Measurements from ENCODE around the gene ZBTB6. TPM values are rescaled to one million over a fixed set of nuclear protein-coding genes. Genes with fewer than 3 reads are reported as not detected.

The ZBTB6 gene
- total and polyA plus RNA-seq, 2 of the 13 experiments (the other 11 are each of a cell fraction or from before 2014, with no cell fraction given): 3.7 to 7.1 TPM

- TF ChIP-seq, protein P1, sequence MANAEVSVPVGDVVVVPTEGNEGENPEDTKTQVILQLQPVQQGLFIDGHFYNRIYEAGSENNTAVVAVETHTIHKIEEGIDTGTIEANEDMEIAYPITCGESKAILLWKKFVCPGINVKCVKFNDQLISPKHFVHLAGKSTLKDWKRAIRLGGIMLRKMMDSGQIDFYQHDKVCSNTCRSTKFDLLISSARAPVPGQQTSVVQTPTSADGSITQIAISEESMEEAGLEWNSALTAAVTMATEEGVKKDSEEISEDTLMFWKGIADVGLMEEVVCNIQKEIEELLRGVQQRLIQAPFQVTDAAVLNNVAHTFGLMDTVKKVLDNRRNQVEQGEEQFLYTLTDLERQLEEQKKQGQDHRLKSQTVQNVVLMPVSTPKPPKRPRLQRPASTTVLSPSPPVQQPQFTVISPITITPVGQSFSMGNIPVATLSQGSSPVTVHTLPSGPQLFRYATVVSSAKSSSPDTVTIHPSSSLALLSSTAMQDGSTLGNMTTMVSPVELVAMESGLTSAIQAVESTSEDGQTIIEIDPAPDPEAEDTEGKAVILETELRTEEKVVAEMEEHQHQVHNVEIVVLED (CRISPR knock-in tag; IDR thresholded peaks at IDR 0.05; ENCODE audit: borderline replicate concordance): peak; percentile 49; the same call in 1 of the 2 replicates
- no peak for TF ChIP-seq ZNF235 (CRISPR knock-in tag; IDR thresholded peaks at IDR 0.05; ENCODE audit: borderline replicate concordance)
- TF ChIP-seq ZMYM3 (CRISPR knock-in tag; IDR thresholded peaks at IDR 0.05): peak; percentile 63; the same call in 1 of the 2 replicates
- TF ChIP-seq ZSCAN31 (CRISPR knock-in tag; IDR thresholded peaks at IDR 0.05; ENCODE audit: low read depth): no peak
- TF ChIP-seq, protein P2, sequence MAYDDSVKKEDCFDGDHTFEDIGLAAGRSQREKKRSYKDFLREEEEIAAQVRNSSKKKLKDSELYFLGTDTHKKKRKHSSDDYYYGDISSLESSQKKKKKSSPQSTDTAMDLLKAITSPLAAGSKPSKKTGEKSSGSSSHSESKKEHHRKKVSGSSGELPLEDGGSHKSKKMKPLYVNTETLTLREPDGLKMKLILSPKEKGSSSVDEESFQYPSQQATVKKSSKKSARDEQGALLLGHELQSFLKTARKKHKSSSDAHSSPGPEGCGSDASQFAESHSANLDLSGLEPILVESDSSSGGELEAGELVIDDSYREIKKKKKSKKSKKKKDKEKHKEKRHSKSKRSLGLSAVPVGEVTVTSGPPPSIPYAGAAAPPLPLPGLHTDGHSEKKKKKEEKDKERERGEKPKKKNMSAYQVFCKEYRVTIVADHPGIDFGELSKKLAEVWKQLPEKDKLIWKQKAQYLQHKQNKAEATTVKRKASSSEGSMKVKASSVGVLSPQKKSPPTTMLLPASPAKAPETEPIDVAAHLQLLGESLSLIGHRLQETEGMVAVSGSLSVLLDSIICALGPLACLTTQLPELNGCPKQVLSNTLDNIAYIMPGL (CRISPR knock-in tag; IDR thresholded peaks at IDR 0.05; ENCODE audit: borderline replicate concordance in 1 of 2, low read depth in 1 of 2): peak in 1 of 2 experiments; percentile 67; a peak in 1 of 4 replicates
- TF ChIP-seq ZKSCAN1 (IDR thresholded peaks at IDR 0.05; ENCODE audit: low read length): no peak
- no peak for TF ChIP-seq ZNF713 (CRISPR knock-in tag; IDR thresholded peaks at IDR 0.05)
- no peak for TF ChIP-seq PRMT3 (CRISPR knock-in tag; IDR thresholded peaks at IDR 0.05; ENCODE audit: borderline replicate concordance, low read depth)
- TF ChIP-seq ARNT (IDR thresholded peaks at IDR 0.05): no peak
- TF ChIP-seq STAG1 (CRISPR knock-in tag; IDR thresholded peaks at IDR 0.05): no peak; the same call in 1 of the 2 replicates
- no peak for TF ChIP-seq AGO1 (IDR thresholded peaks at IDR 0.05; ENCODE audit: low read depth, low read length, poor library complexity, severe bottlenecking)
- TF ChIP-seq ZNF792 (CRISPR knock-in tag; IDR thresholded peaks at IDR 0.05): 0 out of 2 replicates have a peak, but pooled peaks have one; percentile 60
- TF ChIP-seq, protein P3, sequence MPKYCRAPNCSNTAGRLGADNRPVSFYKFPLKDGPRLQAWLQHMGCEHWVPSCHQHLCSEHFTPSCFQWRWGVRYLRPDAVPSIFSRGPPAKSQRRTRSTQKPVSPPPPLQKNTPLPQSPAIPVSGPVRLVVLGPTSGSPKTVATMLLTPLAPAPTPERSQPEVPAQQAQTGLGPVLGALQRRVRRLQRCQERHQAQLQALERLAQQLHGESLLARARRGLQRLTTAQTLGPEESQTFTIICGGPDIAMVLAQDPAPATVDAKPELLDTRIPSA (CRISPR knock-in tag; IDR thresholded peaks at IDR 0.05; ENCODE audit: borderline replicate concordance): no peak
- no peak for TF ChIP-seq ZNF180 (CRISPR knock-in tag; IDR thresholded peaks at IDR 0.05; ENCODE audit: borderline replicate concordance, low read depth)
- TF ChIP-seq, protein P4, sequence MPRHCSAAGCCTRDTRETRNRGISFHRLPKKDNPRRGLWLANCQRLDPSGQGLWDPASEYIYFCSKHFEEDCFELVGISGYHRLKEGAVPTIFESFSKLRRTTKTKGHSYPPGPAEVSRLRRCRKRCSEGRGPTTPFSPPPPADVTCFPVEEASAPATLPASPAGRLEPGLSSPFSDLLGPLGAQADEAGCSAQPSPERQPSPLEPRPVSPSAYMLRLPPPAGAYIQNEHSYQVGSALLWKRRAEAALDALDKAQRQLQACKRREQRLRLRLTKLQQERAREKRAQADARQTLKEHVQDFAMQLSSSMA (CRISPR knock-in tag; IDR thresholded peaks at IDR 0.05): no peak
- TF ChIP-seq ZNF780A (CRISPR knock-in tag; IDR thresholded peaks at IDR 0.05): peak; percentile 67; the same call in 1 of the 2 replicates
- TF ChIP-seq ZNF772 (CRISPR knock-in tag; IDR thresholded peaks at IDR 0.05): peak; percentile 36; the same call in 1 of the 2 replicates
- no peak for TF ChIP-seq ZNF790 (CRISPR knock-in tag; IDR thresholded peaks at IDR 0.05; ENCODE audit: borderline replicate concordance)
- TF ChIP-seq ZMAT5 (CRISPR knock-in tag; IDR thresholded peaks at IDR 0.05; ENCODE audit: borderline replicate concordance, low read depth): no peak
- no peak for TF ChIP-seq ZNF275 (CRISPR knock-in tag; IDR thresholded peaks at IDR 0.05; ENCODE audit: borderline replicate concordance)
- peak; percentile 97 for TF ChIP-seq TEAD3 (CRISPR knock-in tag; optimal IDR thresholded peaks at IDR 0.05; ENCODE audit: borderline replicate concordance)
- no peak for TF ChIP-seq FLYWCH1 (CRISPR knock-in tag; IDR thresholded peaks at IDR 0.05)
- peak; percentile 25; the same call in 1 of the 2 replicates for TF ChIP-seq GABPB1 (CRISPR knock-in tag; IDR thresholded peaks at IDR 0.05)
- TF ChIP-seq CCDC6 (CRISPR knock-in tag; IDR thresholded peaks at IDR 0.05): peak; percentile 57; the same call in 1 of the 2 replicates
- no peak for TF ChIP-seq ZNF207 (IDR thresholded peaks at IDR 0.05; ENCODE audit: borderline replicate concordance)
Observed at GRCh38 chr9:122936464-122936863, 23.3 kb upstream of the ZBTB6 start (continued).

All from HepG2 (cell line).